ENCODE data around the gene MRPL12.

Gene MRPL12

DNA sequence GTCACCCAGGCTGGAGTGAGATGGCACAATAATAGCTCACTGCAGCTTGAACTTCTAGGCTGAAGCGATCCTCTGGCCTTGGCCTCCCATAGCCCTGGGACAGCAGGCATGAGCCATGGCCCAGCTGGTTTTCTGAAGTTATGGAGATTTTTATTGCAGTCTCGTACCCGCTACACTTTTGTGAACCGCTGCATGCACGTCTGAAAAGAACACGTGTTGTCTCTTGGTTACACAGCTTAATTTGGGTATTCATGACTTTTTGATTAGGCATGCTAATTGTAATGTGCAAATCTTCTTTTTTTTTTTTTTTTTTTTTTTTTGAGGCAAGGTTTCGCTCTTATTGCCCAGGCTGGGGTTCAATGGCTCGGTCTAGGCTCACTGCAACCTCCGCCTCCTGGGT is 22.3 kb downstream of the MRPL12 start:
- Histone ChIP-seq H3K79me2 (ENCODE audit: low read length) (no peaks in the 10 kb centered on the region), H3K4me1 (ENCODE audit: low read length) (peaks cover 17% of the 10 kb centered on the region), H3K4me3 (ENCODE audit: low read length) (no peak overlapping the region), H3K9me3 (replicated peaks; ENCODE audit: insufficient read depth, low read length) (no peaks in the 10 kb centered on the region), H4K20me1 (ENCODE audit: insufficient read depth, low read length) (no peaks in the 10 kb centered on the region), H3K27me3 (replicated peaks; ENCODE audit: insufficient read depth, low read length) (no peaks in the 10 kb centered on the region), H2AFZ (ENCODE audit: low read length) (no peak overlapping the region), H3F3A (ENCODE audit: insufficient read depth, low read length) (peaks cover 16% of the 10 kb centered on the region), H3K27ac (ENCODE audit: low read length) (no peak overlapping the region), H3K36me3 (replicated peaks; ENCODE audit: insufficient read depth, low read length) (no peaks in the 10 kb centered on the region), H3K4me2 (ENCODE audit: low read depth, low read length) (no peak overlapping the region), H3K9ac (ENCODE audit: low read length) (no peak overlapping the region), H3K9me2 (replicated peaks; ENCODE audit: insufficient read depth, low read length) (no peaks in the 10 kb centered on the region)
- DNase-seq = no peak
- TF ChIP-seq EZH2 (optimal IDR thresholded peaks at IDR 0.05; ENCODE audit: low read depth, low read length) (no peak), EZH2phosphoT487 (IDR thresholded peaks at IDR 0.05; ENCODE audit: low read length) (no peak)
- TF ChIP-seq, protein P1, sequence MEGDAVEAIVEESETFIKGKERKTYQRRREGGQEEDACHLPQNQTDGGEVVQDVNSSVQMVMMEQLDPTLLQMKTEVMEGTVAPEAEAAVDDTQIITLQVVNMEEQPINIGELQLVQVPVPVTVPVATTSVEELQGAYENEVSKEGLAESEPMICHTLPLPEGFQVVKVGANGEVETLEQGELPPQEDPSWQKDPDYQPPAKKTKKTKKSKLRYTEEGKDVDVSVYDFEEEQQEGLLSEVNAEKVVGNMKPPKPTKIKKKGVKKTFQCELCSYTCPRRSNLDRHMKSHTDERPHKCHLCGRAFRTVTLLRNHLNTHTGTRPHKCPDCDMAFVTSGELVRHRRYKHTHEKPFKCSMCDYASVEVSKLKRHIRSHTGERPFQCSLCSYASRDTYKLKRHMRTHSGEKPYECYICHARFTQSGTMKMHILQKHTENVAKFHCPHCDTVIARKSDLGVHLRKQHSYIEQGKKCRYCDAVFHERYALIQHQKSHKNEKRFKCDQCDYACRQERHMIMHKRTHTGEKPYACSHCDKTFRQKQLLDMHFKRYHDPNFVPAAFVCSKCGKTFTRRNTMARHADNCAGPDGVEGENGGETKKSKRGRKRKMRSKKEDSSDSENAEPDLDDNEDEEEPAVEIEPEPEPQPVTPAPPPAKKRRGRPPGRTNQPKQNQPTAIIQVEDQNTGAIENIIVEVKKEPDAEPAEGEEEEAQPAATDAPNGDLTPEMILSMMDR (IDR thresholded peaks at IDR 0.05; ENCODE audit: low read length) = no peak

DNA sequence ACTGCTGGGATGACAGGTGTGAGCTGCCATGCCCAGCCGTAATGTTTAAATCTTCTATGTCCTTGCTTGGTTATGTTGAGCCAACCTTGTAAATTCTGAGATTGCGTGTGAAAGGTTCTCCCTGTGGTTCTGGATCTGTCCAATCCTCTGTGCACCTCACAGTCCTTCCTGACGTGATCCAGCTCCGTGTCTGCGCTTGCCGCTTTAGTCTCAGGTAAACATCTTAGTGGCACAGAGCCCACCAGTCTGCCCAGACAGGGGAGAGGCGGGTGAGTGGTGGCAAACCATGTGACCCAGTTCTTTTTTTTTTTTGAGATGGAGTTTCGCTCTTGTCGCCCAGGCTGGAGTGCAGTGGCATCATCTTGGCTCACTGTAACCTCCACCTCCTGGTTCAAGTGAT is 22.8 kb downstream of the MRPL12 start:
- no peaks in the 10 kb centered on the region for H3K9me3 ChIP-seq (replicated peaks; ENCODE audit: insufficient read depth, low read length)
- H3K27me3 ChIP-seq (replicated peaks; ENCODE audit: insufficient read depth, low read length) = no peaks in the 10 kb centered on the region
- no peak overlapping the region for H3K27ac ChIP-seq (ENCODE audit: low read length)
- peaks cover 16% of the 10 kb centered on the region for H3F3A ChIP-seq (ENCODE audit: insufficient read depth, low read length)
- no peak overlapping the region for H2AFZ ChIP-seq (ENCODE audit: low read length)
- no peak overlapping the region for H3K4me2 ChIP-seq (ENCODE audit: low read depth, low read length)
- H3K79me2 ChIP-seq (ENCODE audit: low read length) = no peaks in the 10 kb centered on the region
- H4K20me1 ChIP-seq (ENCODE audit: insufficient read depth, low read length) = no peaks in the 10 kb centered on the region
- no peaks in the 10 kb centered on the region for H3K36me3 ChIP-seq (replicated peaks; ENCODE audit: insufficient read depth, low read length)
- no peak for DNase-seq
- H3K9ac ChIP-seq (ENCODE audit: low read length) = no peak overlapping the region
- no peak for TF ChIP-seq EZH2phosphoT487 (IDR thresholded peaks at IDR 0.05; ENCODE audit: low read length)
- TF ChIP-seq, protein P1 (IDR thresholded peaks at IDR 0.05; ENCODE audit: low read length) = no peak
- TF ChIP-seq EZH2 (optimal IDR thresholded peaks at IDR 0.05; ENCODE audit: low read depth, low read length) = no peak
- no peaks in the 10 kb centered on the region for H3K9me2 ChIP-seq (replicated peaks; ENCODE audit: insufficient read depth, low read length)
- no peak overlapping the region for H3K4me3 ChIP-seq (ENCODE audit: low read length)
- peaks cover 17% of the 10 kb centered on the region for H3K4me1 ChIP-seq (ENCODE audit: low read length)

DNA sequence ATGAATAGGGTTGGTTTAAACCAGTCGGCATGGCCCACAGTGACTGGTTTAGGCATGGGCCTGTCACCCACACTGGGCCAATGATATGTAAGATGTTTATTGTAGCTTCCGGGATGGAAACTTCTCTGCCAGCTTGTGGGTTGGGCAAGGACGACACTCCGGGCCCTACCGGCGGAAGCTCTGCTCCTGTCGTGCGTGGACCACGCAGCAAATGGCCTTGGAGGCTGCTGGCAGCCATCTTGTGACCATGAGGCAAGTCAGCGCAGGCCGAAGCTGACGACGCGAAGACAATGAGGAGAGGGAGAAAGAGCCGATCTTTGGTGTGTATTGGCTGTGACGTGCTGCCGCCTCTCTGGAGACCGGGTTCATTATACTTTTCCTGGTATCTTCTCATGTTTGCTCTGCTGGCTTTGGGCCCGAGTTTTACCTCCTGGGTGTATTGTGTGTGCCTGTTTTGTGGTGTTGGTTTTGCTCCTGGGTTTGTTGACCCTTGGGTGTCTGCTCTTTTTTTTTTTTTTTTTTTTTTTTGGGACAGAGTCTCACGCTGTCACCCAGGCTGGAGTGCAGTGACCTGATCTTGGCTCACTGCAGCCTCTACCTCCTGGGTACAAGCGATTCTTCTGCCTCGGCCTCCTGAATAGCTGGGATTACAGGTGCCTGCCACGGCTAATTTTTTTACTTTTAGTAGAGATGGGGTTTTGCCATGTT is 24.3 kb downstream of the MRPL12 start:
- Histone ChIP-seq H3K79me2 (ENCODE audit: low read length) (no peaks in the 10 kb centered on the region), H3F3A (ENCODE audit: insufficient read depth, low read length) (peaks cover 7% of the 10 kb centered on the region; the same call in 1 of the 2 replicates), H3K36me3 (replicated peaks; ENCODE audit: insufficient read depth, low read length) (no peaks in the 10 kb centered on the region), H3K9me2 (replicated peaks; ENCODE audit: insufficient read depth, low read length) (no peaks in the 10 kb centered on the region), H4K20me1 (ENCODE audit: insufficient read depth, low read length) (no peaks in the 10 kb centered on the region), H3K9ac (ENCODE audit: low read length) (no peak overlapping the region), H3K9me3 (replicated peaks; ENCODE audit: insufficient read depth, low read length) (no peaks in the 10 kb centered on the region), H3K4me2 (ENCODE audit: low read depth, low read length) (no peak overlapping the region), H3K27me3 (replicated peaks; ENCODE audit: insufficient read depth, low read length) (no peaks in the 10 kb centered on the region), H2AFZ (ENCODE audit: low read length) (no peak overlapping the region), H3K4me1 (ENCODE audit: low read length) (peaks cover 8% of the 10 kb centered on the region), H3K27ac (ENCODE audit: low read length) (no peak overlapping the region), H3K4me3 (ENCODE audit: low read length) (no peak overlapping the region)
- no peak for TF ChIP-seq EZH2phosphoT487 (IDR thresholded peaks at IDR 0.05; ENCODE audit: low read length)
- no peak for TF ChIP-seq EZH2 (optimal IDR thresholded peaks at IDR 0.05; ENCODE audit: low read depth, low read length)
- TF ChIP-seq, protein P1 (IDR thresholded peaks at IDR 0.05; ENCODE audit: low read length) = no peak
- no peak for DNase-seq

Measured in MM.1S (cell line).